Esophagus (tissue), 2 donors: ENCODE results near the gene LY6G5C. TPM values are rescaled to one million over a fixed set of nuclear protein-coding genes. Genes with fewer than 3 reads are reported as not detected.

Source experiments
- H3K27ac ChIP-seq, 2 donors: one replicate each; pipeline ENCODE4 v1.5.1; 2013; ENCODE audit warnings: low read depth in 2 of 2, mild to moderate bottlenecking in 2 of 2, inconsistent platforms in 1 of 2, low read length in 1 of 2, moderate library complexity in 1 of 2
- H3K27me3 ChIP-seq, 2 donors: one replicate each; pipeline ENCODE4 v1.6.1; 2013; ENCODE audit warnings: low read length in 2 of 2, control low read depth in 1 of 2, mild to moderate bottlenecking in 1 of 2; ENCODE audit not compliant: insufficient read depth in 2 of 2, control insufficient read depth in 1 of 2
- H3K36me3 ChIP-seq, 2 donors: one replicate each; pipeline ENCODE4 v1.6.1; 2013; ENCODE audit warnings: low read length in 1 of 2; ENCODE audit not compliant: control insufficient read depth in 2 of 2, insufficient read depth in 2 of 2
- H3K4me1 ChIP-seq, 2 donors: one replicate each; pipeline ENCODE4 v1.6.1; 2013; ENCODE audit warnings: low read length in 1 of 2; ENCODE audit not compliant: control insufficient read depth in 2 of 2, insufficient read depth in 2 of 2
- H3K4me3 ChIP-seq, 2 donors: one replicate each; pipeline ENCODE4 v1.5.1; 2013; ENCODE audit warnings: low read length in 2 of 2, mild to moderate bottlenecking in 2 of 2, low read depth in 1 of 2, moderate library complexity in 1 of 2
- H3K9me3 ChIP-seq, 2 donors: one replicate each; pipeline ENCODE4 v1.6.1; 2013; ENCODE audit warnings: mild to moderate bottlenecking in 2 of 2, low read depth in 1 of 2, low read length in 1 of 2, moderate library complexity in 1 of 2; ENCODE audit not compliant: control insufficient read depth in 2 of 2, insufficient read depth in 1 of 2
- WGBS, 2 donors: extraction: QIAGEN DNeasy Blood & Tissue Kit; methylation state at CpG; one replicate each; pipeline ENCODE4 v1.1.7; 2013; 5-methylcytosine and 5-hydroxymethylcytosine counted together
- polyA plus RNA-seq, 2 donors: library from polyadenylated mRNA; stranded (reverse); fragments of 200-250 nt; gene quantifications; one replicate each; pipeline ENCODE4 v1.2.3, GENCODE V29; 2013
- donor health status: healthy with polysubstance abuse.
- donor health status: Bipolar disorder and iron deficiency.

LY6G5C gene
- polyA plus RNA-seq, 2 donors: 0.76 to 1.1 TPM

DNA sequence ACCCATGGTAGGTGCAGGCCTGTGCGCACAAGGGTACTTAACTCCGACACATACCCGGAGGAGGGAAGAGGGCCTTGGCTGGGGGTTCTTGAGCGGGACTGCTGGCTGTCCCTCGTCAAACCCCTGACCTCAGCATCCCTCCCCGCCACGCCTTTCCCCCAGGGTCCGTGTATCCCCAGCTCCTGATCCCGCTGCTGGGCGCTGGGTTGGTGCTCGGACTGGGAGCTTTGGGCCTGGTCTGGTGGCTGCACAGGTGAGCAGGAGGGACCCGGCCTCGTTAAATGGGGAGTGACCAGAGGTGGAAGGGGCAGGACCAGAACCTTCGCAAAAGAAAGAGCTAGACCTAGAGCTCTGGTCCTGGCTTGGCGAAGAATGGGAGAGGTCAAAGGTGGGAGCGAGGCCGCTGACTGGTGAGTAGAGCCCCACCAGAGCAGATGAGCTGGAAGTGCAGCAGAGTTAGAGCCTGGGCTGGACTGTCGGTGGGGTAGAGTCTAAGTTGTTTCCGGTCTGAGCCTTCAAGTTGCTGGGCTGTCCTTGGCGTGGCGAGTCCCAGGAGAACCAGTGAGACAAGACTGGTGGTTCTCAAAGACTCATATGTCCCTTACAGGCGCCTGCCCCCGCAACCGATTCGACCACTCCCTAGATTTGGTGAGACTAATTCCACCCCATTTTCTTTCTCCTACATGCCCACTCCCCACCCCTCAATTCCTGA is 43.3 kb upstream of the LY6G5C start:
- WGBS, 2 donors: 85 to 88% methylated on average over 25 of the region's 25 CpGs

DNA sequence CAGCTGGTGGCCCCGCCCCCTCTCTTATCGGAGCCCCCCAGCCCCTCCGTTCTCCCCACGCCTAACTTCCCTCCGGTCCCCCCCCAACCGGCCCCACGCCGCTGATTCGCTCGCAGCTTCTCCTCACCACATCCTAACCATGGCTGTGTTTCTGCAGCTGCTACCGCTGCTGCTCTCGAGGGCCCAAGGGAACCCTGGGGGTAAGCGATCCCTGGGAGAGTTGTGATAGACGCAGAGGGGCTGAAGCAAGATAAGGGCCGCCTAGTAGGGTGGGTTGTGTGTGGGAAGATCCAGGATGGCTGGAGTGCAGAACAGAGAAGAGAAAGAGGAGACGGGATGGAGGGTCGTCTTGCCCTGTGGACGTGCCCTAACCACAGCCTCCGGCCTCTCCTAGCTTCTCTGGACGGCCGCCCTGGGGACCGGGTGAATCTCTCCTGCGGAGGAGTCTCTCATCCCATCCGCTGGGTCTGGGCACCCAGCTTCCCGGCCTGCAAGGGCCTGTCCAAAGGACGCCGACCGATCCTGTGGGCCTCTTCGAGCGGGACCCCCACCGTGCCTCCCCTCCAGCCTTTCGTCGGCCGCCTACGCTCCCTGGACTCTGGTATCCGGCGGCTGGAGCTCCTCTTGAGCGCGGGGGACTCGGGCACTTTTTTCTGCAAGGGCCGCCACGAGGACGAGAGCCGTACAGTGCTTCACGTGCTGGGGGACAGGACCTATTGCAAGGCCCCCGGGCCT is 42.5 kb upstream of the LY6G5C start, which contains the start of gene MPIG6B:
Gene MPIG6B, plus strand, starts transcription at position 129 of the 735 bp plus-strand sequence. Its CDS starts 11 bp downstream, at position 140.
- no peak within 1 kb of the TSS for H3K4me3 ChIP-seq
- peak within 1 kb of the TSS; percentile 21 to 62 for H3K27ac ChIP-seq

More for the DNA sequence above, 43.3 kb upstream of the LY6G5C start:
- Histone ChIP-seq H3K9me3 (no peaks in the 10 kb centered on the region), H3K27me3 (no peaks in the 10 kb centered on the region), H3K4me3 (no peak overlapping the region), H3K27ac (peak overlapping the region in 1 of 2 donors; percentile 54), H3K36me3 (peaks cover 0 to 7% of the 10 kb centered on the region in 2 donors), H3K4me1 (peaks cover 0 to 17% of the 10 kb centered on the region in 2 donors)

DNA sequence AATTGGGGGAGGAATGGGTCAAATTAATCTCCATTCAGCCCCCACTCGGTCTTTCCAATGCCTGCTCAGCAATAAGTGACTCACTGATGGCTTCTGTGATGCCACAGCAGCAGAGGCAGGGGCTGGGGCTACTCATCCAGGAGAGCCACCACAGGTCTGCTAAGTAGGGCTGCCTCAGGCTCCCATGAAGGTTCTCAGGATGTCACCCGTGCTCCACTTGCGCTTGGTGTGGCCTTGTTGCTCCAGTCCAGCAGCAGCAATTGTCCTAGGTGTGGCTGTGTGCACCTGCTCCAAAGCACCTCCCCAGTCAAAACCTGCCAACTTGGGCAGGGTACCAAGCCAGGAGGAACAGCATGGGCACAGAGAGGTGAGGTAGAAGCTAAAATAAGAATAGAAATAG is 41.3 kb upstream of the LY6G5C start:
- 74 to 77% methylated on average over 3 of the region's 3 CpGs for WGBS, 2 donors

More for the DNA sequence above, 42.5 kb upstream of the LY6G5C start, which contains the start of gene MPIG6B:
- Histone ChIP-seq H3K36me3 (peaks cover 0 to 7% of the 10 kb centered on the region in 2 donors), H3K9me3 (no peaks in the 10 kb centered on the region), H3K27me3 (no peaks in the 10 kb centered on the region), H3K4me1 (peaks cover 0 to 19% of the 10 kb centered on the region in 2 donors)
- WGBS, 2 donors: 77 to 85% methylated on average over 41 to 46 of the region's 46 CpGs

DNA sequence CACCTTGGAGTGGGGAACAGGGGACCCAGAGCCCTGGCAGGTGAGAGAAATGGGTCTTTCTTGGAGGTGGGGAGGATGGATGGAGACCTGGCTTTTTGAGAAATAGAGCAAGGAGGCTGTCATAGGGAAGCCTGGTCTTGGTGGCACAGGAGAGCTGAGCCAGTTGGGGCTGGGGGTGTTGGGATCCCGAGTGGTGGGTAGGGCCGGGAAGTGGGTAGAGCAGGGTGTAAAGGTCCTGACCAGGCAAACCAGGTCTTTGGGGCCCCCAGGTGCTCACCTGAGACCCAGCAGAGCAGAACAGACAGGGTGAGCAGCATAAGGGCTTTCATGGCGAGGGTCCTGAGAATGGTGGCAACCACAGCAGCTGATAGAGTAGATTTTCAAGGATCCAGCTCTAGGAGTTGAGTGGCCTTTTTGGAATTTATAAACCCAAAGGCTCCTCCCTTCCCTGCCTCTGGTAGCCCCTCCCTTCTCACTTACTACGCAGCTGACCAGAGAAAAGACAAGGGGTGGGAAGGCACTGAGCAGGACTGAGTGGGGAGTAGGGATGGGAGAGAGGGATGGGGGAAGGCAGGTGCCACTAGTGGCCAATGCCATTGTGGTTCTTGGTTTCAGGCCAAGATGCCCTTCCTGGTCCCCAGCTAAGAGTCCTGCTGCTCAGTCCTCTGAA is 40.6 kb upstream of the LY6G5C start, which contains the start of gene LY6G6C:
Gene LY6G6C, minus strand, starts transcription at position 396 of the 670 bp plus-strand sequence. Its CDS starts 67 bp downstream, at position 329.
- H3K36me3 ChIP-seq: no peaks in the 10 kb centered on the region
- H3K27ac ChIP-seq: peak within 1 kb of the TSS; percentile 21 to 97
- H3K9me3 ChIP-seq: no peaks in the 10 kb centered on the region
- H3K4me3 ChIP-seq: no peak within 1 kb of the TSS
- H3K4me1 ChIP-seq: peaks cover 0 to 25% of the 10 kb centered on the region in 2 donors
- H3K27me3 ChIP-seq: no peaks in the 10 kb centered on the region
- 83 to 89% methylated on average over 4 of the region's 4 CpGs for WGBS, 2 donors

More for the DNA sequence above, 41.3 kb upstream of the LY6G5C start:
- Histone ChIP-seq H3K27ac (peak overlapping the region; percentile 21 to 62), H3K36me3 (peaks cover 0 to 2% of the 10 kb centered on the region in 2 donors), H3K4me1 (peaks cover 0 to 25% of the 10 kb centered on the region in 2 donors), H3K9me3 (no peaks in the 10 kb centered on the region), H3K4me3 (no peak overlapping the region), H3K27me3 (no peaks in the 10 kb centered on the region)

DNA sequence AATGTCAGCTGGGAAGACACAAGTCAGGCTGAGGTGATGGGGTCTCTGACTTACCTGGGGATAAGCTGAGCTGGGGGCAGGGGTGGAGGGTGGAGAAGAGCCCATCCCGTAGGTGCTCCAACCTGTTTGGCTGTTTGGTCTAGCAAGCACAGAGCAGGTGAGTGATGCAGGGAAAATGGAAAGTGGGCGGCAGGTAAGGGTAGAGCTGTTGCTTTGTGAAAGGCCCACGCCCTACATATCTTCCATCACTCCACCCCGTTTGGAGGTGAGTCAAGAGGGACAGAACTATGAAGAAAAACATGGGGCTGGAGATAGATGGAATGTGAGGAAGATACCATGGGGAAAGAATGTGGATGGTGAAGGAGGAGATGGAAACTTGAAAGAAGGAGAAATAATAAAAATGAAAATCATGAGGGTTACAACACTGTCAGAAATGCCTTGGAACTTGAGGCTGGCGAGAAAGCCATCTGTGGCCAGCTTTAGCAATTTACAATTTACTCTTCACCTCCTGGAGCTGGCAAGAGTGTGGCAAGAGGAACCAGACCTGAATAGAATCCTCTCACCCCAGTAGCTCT is 39.4 kb upstream of the LY6G5C start:
- H3K9me3 ChIP-seq: no peaks in the 10 kb centered on the region
- peak overlapping the region in 1 of 2 donors; percentile 16 for H3K4me3 ChIP-seq
- H3K4me1 ChIP-seq: peaks cover 0 to 28% of the 10 kb centered on the region in 2 donors
- no peaks in the 10 kb centered on the region for H3K36me3 ChIP-seq
- no peaks in the 10 kb centered on the region for H3K27me3 ChIP-seq
- peak overlapping the region; percentile 66 to 97 for H3K27ac ChIP-seq
- WGBS, 2 donors: 64 to 70% methylated on average over 5 of the region's 5 CpGs

DNA sequence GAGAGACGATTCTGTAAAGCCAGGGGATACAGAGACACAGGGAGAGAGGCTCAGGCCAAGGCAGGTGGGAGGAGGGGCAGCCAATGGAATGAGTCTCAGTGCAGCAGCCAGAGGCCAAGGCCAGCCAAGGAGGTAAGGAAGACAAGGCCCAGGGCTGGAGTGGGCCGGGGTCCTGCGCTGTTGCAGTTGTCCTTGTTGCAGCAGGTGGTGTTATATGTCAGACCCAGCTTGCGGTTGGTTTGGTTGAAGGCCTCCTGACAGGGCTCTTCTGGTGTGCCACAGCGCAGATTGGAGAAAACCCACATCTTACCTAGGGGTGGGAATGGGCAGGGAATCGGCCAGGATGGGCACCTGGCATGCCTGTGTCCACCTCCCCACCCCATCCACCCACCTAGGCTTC is 38.1 kb upstream of the LY6G5C start:
- WGBS, 2 donors: 74 to 82% methylated on average over 6 of the region's 6 CpGs
- Histone ChIP-seq H3K36me3 (no peaks in the 10 kb centered on the region), H3K4me3 (no peak overlapping the region), H3K9me3 (no peaks in the 10 kb centered on the region), H3K4me1 (peaks cover 0 to 32% of the 10 kb centered on the region in 2 donors), H3K27me3 (no peaks in the 10 kb centered on the region), H3K27ac (peak overlapping the region; percentile 90 to 95)

DNA sequence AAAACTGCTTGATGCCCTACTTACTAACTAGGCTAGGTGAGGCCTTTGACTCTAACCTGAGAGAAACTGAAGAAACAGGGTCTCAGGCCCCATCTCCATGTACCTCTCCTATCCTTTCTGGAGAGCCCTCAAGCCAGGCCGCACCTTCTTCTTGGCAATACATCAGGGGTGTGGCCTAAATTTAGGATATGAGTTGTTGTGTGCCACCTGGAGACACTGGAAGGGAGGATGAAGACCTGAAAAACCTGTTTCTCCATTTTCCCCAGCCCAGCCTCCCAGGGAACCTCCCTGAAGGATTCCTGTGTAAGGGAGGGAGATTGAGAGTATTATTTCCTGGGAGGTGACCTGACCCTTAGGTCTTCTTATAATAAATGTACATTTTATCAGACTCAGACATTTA is 37.4 kb upstream of the LY6G5C start:
- no peaks in the 10 kb centered on the region for H3K9me3 ChIP-seq
- WGBS, 2 donors: 47 to 54% methylated on average over 1 of the region's 1 CpG
- peak overlapping the region; percentile 90 to 95 for H3K27ac ChIP-seq
- no peak overlapping the region for H3K4me3 ChIP-seq
- peaks cover 0 to 37% of the 10 kb centered on the region in 2 donors for H3K4me1 ChIP-seq
- no peaks in the 10 kb centered on the region for H3K36me3 ChIP-seq
- no peaks in the 10 kb centered on the region for H3K27me3 ChIP-seq

DNA sequence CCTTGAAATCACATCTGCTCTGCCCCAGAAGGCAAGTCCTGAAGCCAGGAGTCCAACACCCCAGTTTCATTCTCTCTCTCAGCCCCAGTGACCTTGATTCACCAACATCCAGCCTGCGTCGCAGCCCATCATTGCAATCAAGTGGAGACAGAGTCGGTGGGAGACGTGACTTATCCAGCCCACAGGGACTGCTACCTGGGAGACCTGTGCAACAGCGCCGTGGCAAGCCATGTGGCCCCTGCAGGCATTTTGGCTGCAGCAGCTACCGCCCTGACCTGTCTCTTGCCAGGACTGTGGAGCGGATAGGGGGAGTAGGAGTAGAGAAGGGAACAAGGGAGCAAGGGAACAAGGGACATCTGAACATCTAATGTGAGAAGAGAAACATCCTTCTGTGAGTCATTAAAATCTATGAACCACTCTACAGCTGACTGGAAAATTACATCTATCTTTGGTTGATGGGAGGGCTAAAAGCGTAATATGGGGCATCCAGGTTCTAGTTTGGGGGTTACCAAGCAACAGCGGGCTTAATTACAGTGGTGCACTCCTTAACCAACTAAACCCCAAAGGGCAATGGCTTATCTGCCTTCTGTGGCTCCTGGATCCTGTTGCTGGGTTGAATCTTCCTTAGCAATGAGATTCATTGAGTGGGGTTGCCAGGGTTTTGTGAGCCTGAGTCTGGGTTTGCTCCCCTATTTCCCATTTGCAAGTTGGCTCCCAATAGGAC is 36.8 kb upstream of the LY6G5C start:
- H3K27me3 ChIP-seq: no peaks in the 10 kb centered on the region
- H3K36me3 ChIP-seq: no peaks in the 10 kb centered on the region
- H3K4me1 ChIP-seq: peaks cover 0 to 37% of the 10 kb centered on the region in 2 donors
- H3K27ac ChIP-seq: peak overlapping the region; percentile 89 to 95
- no peaks in the 10 kb centered on the region for H3K9me3 ChIP-seq
- WGBS, 2 donors: 45 to 54% methylated on average over 10 of the region's 10 CpGs
- no peak overlapping the region for H3K4me3 ChIP-seq
